Transverse colon (tissue), 4 donors: ENCODE data around the gene GBF1.

Experiments
- EP300 ChIP-seq: sonication (generic); formaldehyde crosslinking; IDR thresholded peaks from one replicate; pipeline ENCODE4 v1.6.1; 2017; ENCODE audit warnings: antibody characterized with exemption, low read depth
- POLR2A ChIP-seq: fragments of 450-650 bp; IDR thresholded peaks from one replicate; pipeline ENCODE4 v1.6.1; 2016; ENCODE audit warnings: antibody characterized with exemption, mild to moderate bottlenecking, moderate library complexity
- POLR2AphosphoS5 ChIP-seq, 3 donors: sonication (generic); formaldehyde crosslinking; IDR thresholded peaks; one replicate each; pipeline ENCODE4 v1.6.1; 2016; ENCODE audit warnings: antibody characterized with exemption in 3 of 3
- TF ChIP-seq, protein P1 (sequence below), 5 experiments: fragments of 200-600 bp in 3 of 5; fragments of 450-650 bp in 2 of 5; sonication (generic) in 3 of 5; IDR thresholded peaks; 1 replicate in 2 of 5; 2 replicates in 3 of 5; pipeline ENCODE4 v1.5.1; 2016 to 2017; ENCODE audit warnings: antibody characterized with exemption in 5 of 5, inconsistent platforms in 3 of 5, mild to moderate bottlenecking in 2 of 5, moderate library complexity in 1 of 5

DNA sequence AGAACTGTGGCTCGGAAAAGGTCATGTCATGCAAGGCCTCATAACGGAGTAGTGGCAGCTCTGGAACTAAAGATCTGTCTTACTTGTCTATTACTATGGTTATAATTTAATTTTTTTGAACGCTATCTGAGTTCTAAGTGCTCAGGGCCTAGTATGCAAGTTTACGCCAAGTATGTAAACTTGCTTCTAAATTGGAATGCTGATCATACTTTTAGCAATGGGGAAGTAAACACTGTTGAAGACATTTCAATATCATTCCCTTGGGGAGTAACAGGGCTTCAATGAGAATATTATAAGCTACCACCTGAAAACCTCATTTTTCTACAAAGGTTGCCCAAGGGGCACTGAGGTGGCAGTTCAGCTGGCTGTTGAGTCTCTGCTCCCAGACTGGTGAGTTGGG is 80.7 kb downstream of the GBF1 start:
- TF ChIP-seq POLR2A (no peak), POLR2AphosphoS5 (IDR thresholded peaks at IDR 0.05) (no peak), EP300 (no peak)
- TF ChIP-seq, protein P1, sequence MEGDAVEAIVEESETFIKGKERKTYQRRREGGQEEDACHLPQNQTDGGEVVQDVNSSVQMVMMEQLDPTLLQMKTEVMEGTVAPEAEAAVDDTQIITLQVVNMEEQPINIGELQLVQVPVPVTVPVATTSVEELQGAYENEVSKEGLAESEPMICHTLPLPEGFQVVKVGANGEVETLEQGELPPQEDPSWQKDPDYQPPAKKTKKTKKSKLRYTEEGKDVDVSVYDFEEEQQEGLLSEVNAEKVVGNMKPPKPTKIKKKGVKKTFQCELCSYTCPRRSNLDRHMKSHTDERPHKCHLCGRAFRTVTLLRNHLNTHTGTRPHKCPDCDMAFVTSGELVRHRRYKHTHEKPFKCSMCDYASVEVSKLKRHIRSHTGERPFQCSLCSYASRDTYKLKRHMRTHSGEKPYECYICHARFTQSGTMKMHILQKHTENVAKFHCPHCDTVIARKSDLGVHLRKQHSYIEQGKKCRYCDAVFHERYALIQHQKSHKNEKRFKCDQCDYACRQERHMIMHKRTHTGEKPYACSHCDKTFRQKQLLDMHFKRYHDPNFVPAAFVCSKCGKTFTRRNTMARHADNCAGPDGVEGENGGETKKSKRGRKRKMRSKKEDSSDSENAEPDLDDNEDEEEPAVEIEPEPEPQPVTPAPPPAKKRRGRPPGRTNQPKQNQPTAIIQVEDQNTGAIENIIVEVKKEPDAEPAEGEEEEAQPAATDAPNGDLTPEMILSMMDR (IDR thresholded peaks at IDR 0.05) = no peak
